H9 (cell line): Measurements from ENCODE around the gene UBTF. TPM values are rescaled to one million over a fixed set of nuclear protein-coding genes. Genes with fewer than 3 reads are reported as not detected.

Experiments
- DNase-seq: peaks from one replicate; pipeline ENCODE4 v3.0.0-alpha.2; 2017
- H2AFZ ChIP-seq: one replicate; pipeline ENCODE4 v1.6.1; 2013; ENCODE audit warnings: mild to moderate bottlenecking, low read length, control low read depth, moderate library complexity
- H2AK5ac ChIP-seq: 2 replicates; pipeline ENCODE4 v1.6.1; 2013; ENCODE audit warnings: low read length, control low read depth, mixed read lengths; ENCODE audit not compliant: insufficient read length
- H2BK120ac ChIP-seq: one replicate; pipeline ENCODE4 v1.6.1; 2013; ENCODE audit warnings: low read depth, mild to moderate bottlenecking, low read length, control low read depth, inconsistent platforms; ENCODE audit not compliant: poor library complexity, severe bottlenecking
- H2BK12ac ChIP-seq: 2 replicates; pipeline ENCODE4 v1.6.1; 2013; ENCODE audit warnings: low read length, control low read depth, mixed read lengths, low read depth; ENCODE audit not compliant: insufficient read length
- H2BK15ac ChIP-seq: 2 replicates; pipeline ENCODE4 v1.6.1; 2013; ENCODE audit warnings: low read depth, low read length, control low read depth
- H2BK20ac ChIP-seq: one replicate; pipeline ENCODE4 v1.6.1; 2013; ENCODE audit warnings: low read depth, mild to moderate bottlenecking, low read length, control low read depth, inconsistent platforms; ENCODE audit not compliant: poor library complexity, severe bottlenecking
- H2BK5ac ChIP-seq: 2 replicates; pipeline ENCODE4 v1.6.1; 2013; ENCODE audit warnings: low read length, control low read depth, mixed read lengths; ENCODE audit not compliant: insufficient read length
- H3K14ac ChIP-seq: 2 replicates; pipeline ENCODE4 v1.6.1; 2013; ENCODE audit warnings: low read length, control low read depth; ENCODE audit not compliant: insufficient read depth
- H3K18ac ChIP-seq: 2 replicates; pipeline ENCODE4 v1.6.1; 2013; ENCODE audit warnings: low read depth, mild to moderate bottlenecking, mixed read lengths, low read length, control low read depth; ENCODE audit not compliant: insufficient read length
- H3K23ac ChIP-seq: 2 replicates; pipeline ENCODE4 v1.6.1; 2013; ENCODE audit warnings: low read length, control low read depth, mixed read lengths, low read depth; ENCODE audit not compliant: insufficient read length
- H3K23me2 ChIP-seq: 2 replicates; pipeline ENCODE4 v1.6.1; 2013; ENCODE audit warnings: low read depth, mild to moderate bottlenecking, mixed read lengths, low read length, control low read depth; ENCODE audit not compliant: insufficient read length, poor library complexity, severe bottlenecking
- H3K27ac ChIP-seq: 2 replicates; pipeline ENCODE4 v1.5.1; 2013; ENCODE audit warnings: low read length, control low read depth, mixed read lengths, low read depth; ENCODE audit not compliant: insufficient read length
- H3K27me3 ChIP-seq: 2 replicates; pipeline ENCODE4 v1.6.1; 2013; ENCODE audit warnings: low read length, control low read depth, inconsistent platforms; ENCODE audit not compliant: insufficient read depth
- H3K4ac ChIP-seq: 2 replicates; pipeline ENCODE4 v1.6.1; 2013; ENCODE audit warnings: low read depth, mild to moderate bottlenecking, control low read depth, inconsistent platforms, low read length, moderate library complexity
- H3K4me1 ChIP-seq: 2 replicates; pipeline ENCODE4 v1.6.1; 2013; ENCODE audit warnings: low read length, control low read depth, inconsistent platforms; ENCODE audit not compliant: insufficient read depth
- H3K4me2 ChIP-seq: 2 replicates; pipeline ENCODE4 v1.6.1; 2013; ENCODE audit warnings: low read length, control low read depth, mixed read lengths; ENCODE audit not compliant: insufficient read length, insufficient read depth
- H3K56ac ChIP-seq: 2 replicates; pipeline ENCODE4 v1.6.1; 2013; ENCODE audit warnings: low read depth, mild to moderate bottlenecking, mixed read lengths, low read length, control low read depth; ENCODE audit not compliant: insufficient read length
- H3K79me1 ChIP-seq: 2 replicates; pipeline ENCODE4 v1.6.1; 2013; ENCODE audit warnings: low read depth, mild to moderate bottlenecking, moderate library complexity, low read length, control low read depth, inconsistent platforms; ENCODE audit not compliant: insufficient read depth, poor library complexity, severe bottlenecking
- H3K79me2 ChIP-seq: 2 replicates; pipeline ENCODE4 v1.6.1; 2013; ENCODE audit warnings: low read length, control low read depth, inconsistent platforms; ENCODE audit not compliant: insufficient read depth
- H3K9ac ChIP-seq: 2 replicates; pipeline ENCODE4 v1.6.1; 2013; ENCODE audit warnings: low read length, control low read depth, mixed read lengths; ENCODE audit not compliant: insufficient read length; ENCODE audit errors: extremely low read depth
- H3K9me3 ChIP-seq: one replicate; pipeline ENCODE4 v1.6.1; 2013; ENCODE audit warnings: low read depth, low read length, inconsistent platforms; ENCODE audit not compliant: control insufficient read depth
- H3T11ph ChIP-seq: one replicate; pipeline ENCODE4 v1.6.1; 2013; ENCODE audit warnings: mild to moderate bottlenecking, low read length, control low read depth, inconsistent platforms
- H4K20me1 ChIP-seq: one replicate; pipeline ENCODE4 v1.6.1; 2013; ENCODE audit not compliant: control insufficient read depth, insufficient read length, insufficient read depth
- H4K5ac ChIP-seq: 2 replicates; pipeline ENCODE4 v1.6.1; 2013; ENCODE audit warnings: low read depth, mild to moderate bottlenecking, mixed read lengths, low read length, control low read depth; ENCODE audit not compliant: insufficient read length
- H4K8ac ChIP-seq: replicated peaks from 2 replicates; pipeline ENCODE4 v1.6.1; 2013; ENCODE audit warnings: low read length, control low read depth, mixed read lengths, low read depth; ENCODE audit not compliant: insufficient read length
- H4K91ac ChIP-seq: 2 replicates; pipeline ENCODE4 v1.6.1; 2013; ENCODE audit warnings: low read depth, mild to moderate bottlenecking, moderate library complexity, mixed read lengths, low read length, control low read depth; ENCODE audit not compliant: insufficient read length
- H3K27ac Mint-ChIP-seq, 3 experiments: 2 replicates in 2 of 3; 3 replicates in 1 of 3; pipeline ENCODE4 v1.8.0; 2020 to 2021; ENCODE audit warnings: mixed read lengths in 3 of 3, mild to moderate bottlenecking in 1 of 3, moderate library complexity in 1 of 3
- H3K27me3 Mint-ChIP-seq: 2 replicates; pipeline ENCODE4 v1.8.0; 2021; ENCODE audit warnings: low read depth, mild to moderate bottlenecking, moderate library complexity, mixed read lengths
- H3K36me3 Mint-ChIP-seq, 3 experiments: 2 replicates in 2 of 3; 3 replicates in 1 of 3; pipeline ENCODE4 v1.8.0; 2020 to 2021; ENCODE audit warnings: low read depth in 3 of 3, mixed read lengths in 3 of 3; ENCODE audit not compliant: insufficient read depth in 1 of 3
- H3K4me1 Mint-ChIP-seq, 2 experiments: 2 replicates each; pipeline ENCODE4 v1.8.0; 2020; ENCODE audit warnings: mixed read lengths in 2 of 2
- H3K4me3 Mint-ChIP-seq, 2 experiments: 2 replicates in 1 of 2; 3 replicates in 1 of 2; pipeline ENCODE4 v1.8.0; 2020 to 2021; ENCODE audit warnings: mild to moderate bottlenecking in 2 of 2, mixed read lengths in 2 of 2, moderate library complexity in 1 of 2
- H3K9me3 Mint-ChIP-seq, 2 experiments: 2 replicates in 1 of 2; 3 replicates in 1 of 2; pipeline ENCODE4 v1.8.0; 2020; ENCODE audit warnings: mild to moderate bottlenecking in 2 of 2, mixed read lengths in 2 of 2, moderate library complexity in 1 of 2
- WGBS: extraction: QIAGEN DNeasy Blood & Tissue Kit; methylation state at CpG from one replicate; pipeline ENCODE4 v1.1.7; 2013; ENCODE audit warnings: missing lambda C conversion rate, low lambda C conversion rate, mixed read lengths; ENCODE audit not compliant: insufficient read length; ENCODE audit errors: extremely low coverage; 5-methylcytosine and 5-hydroxymethylcytosine counted together
- total RNA-seq: library from RNA; stranded (reverse); gene quantifications from 2 replicates; pipeline ENCODE4 v1.2.1, GENCODE V29; 2021
- TF ChIP-seq, protein P1 (sequence below): fragments of 200-600 bp; sonication (generic); conservative IDR thresholded peaks from 3 replicates; pipeline ENCODE4 v1.8.0; 2021; ENCODE audit warnings: antibody characterized with exemption, mild to moderate bottlenecking

The UBTF gene
- total RNA-seq, 1 experiment from 2014 or later = 151 TPM

GRCh38 chr17:44223541-44224071 is 4.1 kb upstream of the UBTF start:
- Histone ChIP-seq H3K23ac (no peak overlapping the region), H3K9ac (no peak overlapping the region), H2AK5ac (no peak overlapping the region), H3K27me3 (no peaks in the 10 kb centered on the region), H3K18ac (no peak overlapping the region), H2BK5ac (no peak overlapping the region), H3K23me2 (peaks cover 21% of the 10 kb centered on the region), H3K4me2 (no peak overlapping the region), H3K14ac (no peak overlapping the region), H3K79me2 (no peaks in the 10 kb centered on the region), H3K56ac (no peak overlapping the region), H2BK20ac (no peak overlapping the region), H4K5ac (no peak overlapping the region), H4K20me1 (no peaks in the 10 kb centered on the region), H2BK15ac (no peak overlapping the region), H4K8ac (no peak overlapping the region), H2BK120ac (no peak overlapping the region), H3K9me3 (no peaks in the 10 kb centered on the region), H4K91ac (no peak overlapping the region), H3K4me1 (no peaks in the 10 kb centered on the region), H2AFZ (no peak overlapping the region), H3K27ac (no peak overlapping the region), H3K4ac (no peak overlapping the region), H3K79me1 (no peaks in the 10 kb centered on the region), H2BK12ac (no peak overlapping the region), H3T11ph (no peak overlapping the region)
- no peak overlapping the region for H3K27ac Mint-ChIP-seq
- DNase-seq = no peak
- TF ChIP-seq, protein P1, sequence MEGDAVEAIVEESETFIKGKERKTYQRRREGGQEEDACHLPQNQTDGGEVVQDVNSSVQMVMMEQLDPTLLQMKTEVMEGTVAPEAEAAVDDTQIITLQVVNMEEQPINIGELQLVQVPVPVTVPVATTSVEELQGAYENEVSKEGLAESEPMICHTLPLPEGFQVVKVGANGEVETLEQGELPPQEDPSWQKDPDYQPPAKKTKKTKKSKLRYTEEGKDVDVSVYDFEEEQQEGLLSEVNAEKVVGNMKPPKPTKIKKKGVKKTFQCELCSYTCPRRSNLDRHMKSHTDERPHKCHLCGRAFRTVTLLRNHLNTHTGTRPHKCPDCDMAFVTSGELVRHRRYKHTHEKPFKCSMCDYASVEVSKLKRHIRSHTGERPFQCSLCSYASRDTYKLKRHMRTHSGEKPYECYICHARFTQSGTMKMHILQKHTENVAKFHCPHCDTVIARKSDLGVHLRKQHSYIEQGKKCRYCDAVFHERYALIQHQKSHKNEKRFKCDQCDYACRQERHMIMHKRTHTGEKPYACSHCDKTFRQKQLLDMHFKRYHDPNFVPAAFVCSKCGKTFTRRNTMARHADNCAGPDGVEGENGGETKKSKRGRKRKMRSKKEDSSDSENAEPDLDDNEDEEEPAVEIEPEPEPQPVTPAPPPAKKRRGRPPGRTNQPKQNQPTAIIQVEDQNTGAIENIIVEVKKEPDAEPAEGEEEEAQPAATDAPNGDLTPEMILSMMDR = no peak
- no peaks in the 10 kb centered on the region for H3K36me3 Mint-ChIP-seq
- H3K27me3 Mint-ChIP-seq = no peaks in the 10 kb centered on the region; the same call in 1 of the 2 replicates
- peaks cover 7 to 12% of the 10 kb centered on the region in 2 experiments for H3K4me1 Mint-ChIP-seq
- no CpG with 5 or more reads among the region's 7 CpGs for WGBS
- no peaks in the 10 kb centered on the region; a peak in 1 of 5 replicates for H3K9me3 Mint-ChIP-seq
- peak overlapping the region in 1 of 2 experiments; percentile 50; a peak in 1 of 5 replicates for H3K4me3 Mint-ChIP-seq
